Ecto neural progenitor cell (in vitro differentiated cells): ENCODE results near the gene ALKBH1.
"Not testable (repeated sequence)": the region's sequence is repeated elsewhere in the genome, so short reads cannot be mapped to it uniquely, and the experiment has no call there.

ENCODE experiments used
- DNase-seq: peaks from one replicate; pipeline ENCODE4 v3.0.0-alpha.2; 2018; ENCODE audit warnings: low spot score

Gene ALKBH1

DNA sequence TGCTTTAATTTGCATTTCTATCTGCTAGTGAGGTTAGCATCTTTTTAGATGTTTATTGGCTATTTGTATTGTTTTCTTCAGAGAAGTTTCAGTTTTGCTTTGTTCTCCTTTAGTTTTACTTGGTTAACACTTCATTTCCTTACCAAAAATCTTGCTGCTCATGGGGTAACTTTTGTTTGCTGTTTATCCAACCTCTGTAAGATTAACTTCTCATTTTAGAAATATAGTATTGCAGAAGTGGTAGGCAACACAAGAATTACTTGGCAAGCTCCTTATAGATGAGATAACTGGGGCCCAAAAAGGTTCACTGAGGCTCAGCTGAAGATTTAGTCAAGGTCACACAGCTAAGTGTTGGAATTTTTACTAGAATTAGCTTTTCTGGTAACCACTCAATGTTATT is 40.5 kb downstream of the ALKBH1 start:
- no peak for DNase-seq

DNA sequence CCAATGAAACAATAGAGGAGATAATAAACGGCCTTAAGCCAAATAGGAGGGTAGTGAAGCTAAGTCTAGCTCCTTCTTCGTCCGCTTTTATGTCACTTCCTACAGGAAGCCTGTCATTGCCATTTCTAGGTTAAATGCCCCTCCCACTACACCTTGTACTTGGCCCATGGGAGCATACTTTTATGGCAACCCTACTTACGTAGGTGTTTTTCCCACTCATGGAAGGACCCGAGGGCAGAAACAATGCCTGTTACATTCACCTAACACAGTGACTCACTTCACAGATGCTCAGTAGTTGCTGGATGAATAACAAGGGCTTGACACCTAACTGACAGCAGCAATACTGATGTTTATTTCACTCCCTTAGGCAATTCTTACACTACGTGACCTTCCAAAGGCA is 44.5 kb downstream of the ALKBH1 start:
- DNase-seq = no peak

DNA sequence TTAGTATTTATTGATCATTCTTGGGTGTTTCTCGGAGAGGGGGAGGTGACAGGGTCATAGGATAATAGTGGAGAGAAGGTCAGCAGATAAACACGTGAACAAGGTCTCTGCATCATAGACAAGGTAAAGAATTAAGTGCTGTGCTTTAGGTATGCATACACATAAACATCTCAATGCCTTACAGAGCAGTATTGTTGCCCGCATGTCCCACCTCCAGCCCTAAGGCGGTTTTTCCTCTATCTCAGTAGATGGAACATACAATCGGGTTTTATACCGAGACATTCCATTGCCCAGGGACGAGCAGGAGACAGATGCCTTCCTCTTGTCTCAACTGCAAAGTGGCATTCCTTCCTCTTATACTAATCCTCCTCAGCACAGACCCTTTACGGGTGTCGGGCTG is 46.3 kb downstream of the ALKBH1 start:
- DNase-seq = not testable (repeated sequence)

DNA sequence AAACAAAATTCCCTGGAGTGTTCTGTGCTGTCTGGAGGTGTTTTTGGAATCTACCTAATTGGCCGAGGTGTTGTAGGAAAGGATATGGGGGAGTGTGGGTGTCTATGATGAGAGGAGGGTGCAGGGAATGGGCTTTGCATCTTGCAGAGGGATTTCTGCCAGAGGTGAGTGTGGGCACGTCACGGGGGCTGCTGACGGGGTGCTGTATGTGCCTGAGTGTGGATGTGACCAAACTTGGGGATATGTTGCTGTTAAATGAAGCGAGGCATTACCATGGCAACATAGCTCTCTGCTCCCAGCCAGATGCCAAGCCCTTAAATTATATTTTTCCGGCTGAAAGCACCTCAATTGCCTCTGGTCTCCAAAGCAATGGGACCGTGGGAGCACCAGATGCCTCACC is 47.1 kb downstream of the ALKBH1 start:
- DNase-seq = no peak

DNA sequence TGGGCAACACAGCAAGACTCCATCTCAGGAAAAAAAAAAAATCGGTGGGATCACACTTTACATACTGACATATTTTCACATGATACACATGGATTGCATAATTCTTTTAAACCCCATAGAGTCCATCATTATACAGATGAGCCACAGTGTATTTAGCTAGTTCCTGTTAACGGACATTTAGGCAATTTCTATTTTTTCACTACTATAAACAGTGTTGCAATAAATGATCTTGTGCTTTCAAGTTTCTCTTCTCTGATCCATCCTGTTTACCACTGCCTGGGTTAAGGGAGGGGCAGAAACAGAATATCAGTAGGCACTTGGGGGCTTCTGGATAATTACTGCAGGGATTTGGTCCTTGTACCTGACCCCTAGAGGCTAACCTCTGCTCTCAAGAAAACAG is 48.0 kb downstream of the ALKBH1 start:
- DNase-seq = no peak

DNA sequence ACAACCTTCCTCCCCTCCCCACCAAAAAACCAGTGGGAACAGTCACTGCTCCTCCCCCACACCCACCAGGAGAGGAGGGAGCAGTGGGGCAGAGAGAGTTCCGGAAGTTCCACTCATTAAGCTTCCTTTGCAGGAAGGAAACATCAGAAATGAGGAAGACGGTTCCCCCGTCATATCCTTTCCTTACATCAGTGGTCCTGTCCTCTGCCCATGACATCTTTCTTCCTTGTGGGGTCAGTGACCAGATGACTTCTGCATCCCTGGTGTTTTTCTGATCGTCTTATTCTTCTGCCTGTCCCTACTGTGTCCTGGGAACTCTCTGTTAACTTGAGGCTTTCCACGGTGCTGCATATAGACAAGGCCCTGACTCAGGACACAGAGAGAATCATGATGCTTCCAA is 50.5 kb downstream of the ALKBH1 start:
- DNase-seq = no peak

DNA sequence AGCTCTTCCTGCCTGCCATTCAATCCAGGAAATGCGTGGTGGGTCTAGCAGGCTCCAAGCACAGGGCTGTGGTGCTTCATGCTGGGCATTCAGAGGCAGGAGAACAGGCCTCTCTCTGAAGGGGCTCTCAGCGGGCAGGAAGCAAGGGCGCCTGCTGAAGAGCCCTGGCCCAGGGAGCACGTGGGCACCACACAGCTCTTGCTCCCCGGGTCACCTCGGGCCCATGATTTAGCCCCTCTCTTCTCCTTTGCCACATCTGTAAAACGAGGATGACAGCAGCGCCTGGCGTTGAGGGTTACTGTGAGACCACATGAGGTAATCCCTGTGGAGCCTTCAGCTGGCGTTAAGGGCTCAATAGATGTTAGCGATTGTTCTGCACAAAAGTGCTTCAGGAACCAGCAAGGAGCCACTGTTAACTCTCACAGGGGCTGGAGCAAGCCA is 53.8 kb downstream of the ALKBH1 start:
- DNase-seq = no peak

DNA sequence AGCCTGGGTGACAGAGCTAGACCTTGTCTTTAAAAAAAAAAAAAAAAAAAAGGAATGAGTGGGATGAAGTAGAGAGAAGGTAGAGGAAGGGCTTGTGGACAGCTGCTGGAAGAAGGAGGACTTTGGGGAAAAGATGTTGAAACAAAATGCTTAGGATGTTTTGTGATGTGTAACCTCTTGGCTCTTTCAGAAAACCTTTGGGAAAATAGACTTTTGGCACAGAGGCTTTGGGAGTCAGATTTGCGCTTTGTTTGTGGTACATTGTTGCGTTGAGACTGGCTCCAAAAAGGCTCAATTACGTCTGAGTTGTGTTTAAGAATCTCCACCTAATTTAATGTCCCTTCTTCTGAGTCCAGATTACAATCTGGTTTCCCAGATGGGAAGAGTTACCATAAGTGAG is 58.5 kb downstream of the ALKBH1 start:
- no peak for DNase-seq

DNA sequence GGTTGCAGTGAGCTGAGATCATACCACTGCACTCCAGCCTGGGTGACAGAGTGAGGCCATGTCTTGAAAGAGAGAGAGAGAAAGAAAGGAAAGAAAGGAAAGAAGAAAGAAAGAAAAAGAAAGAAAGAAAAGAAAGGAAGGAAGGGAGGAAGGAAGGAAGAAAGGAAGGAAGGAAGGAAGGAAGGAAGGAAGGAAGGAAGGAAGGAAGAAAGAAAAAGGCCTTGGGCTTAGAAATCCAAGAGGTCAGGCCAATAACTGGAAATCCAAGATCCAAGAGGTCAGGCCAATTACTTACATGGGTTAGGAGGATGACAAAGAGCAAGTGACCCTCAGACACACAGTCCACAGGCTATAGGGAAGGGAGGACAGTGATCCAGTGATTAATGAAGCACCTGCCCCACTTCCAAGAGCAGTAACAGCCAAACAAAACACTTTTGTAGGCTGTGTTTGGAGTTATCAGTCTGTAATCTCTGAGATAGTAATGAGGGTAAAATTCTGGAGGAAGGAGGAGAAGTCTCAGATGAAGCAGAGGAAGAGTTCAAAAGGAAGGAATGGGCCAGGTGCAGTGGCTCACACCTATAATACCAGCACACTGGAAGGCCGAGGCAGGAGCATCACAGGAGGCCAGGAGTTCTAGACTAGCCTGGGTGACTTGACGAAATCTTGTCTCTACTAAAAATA is 59.2 kb downstream of the ALKBH1 start:
- DNase-seq = no peak

DNA sequence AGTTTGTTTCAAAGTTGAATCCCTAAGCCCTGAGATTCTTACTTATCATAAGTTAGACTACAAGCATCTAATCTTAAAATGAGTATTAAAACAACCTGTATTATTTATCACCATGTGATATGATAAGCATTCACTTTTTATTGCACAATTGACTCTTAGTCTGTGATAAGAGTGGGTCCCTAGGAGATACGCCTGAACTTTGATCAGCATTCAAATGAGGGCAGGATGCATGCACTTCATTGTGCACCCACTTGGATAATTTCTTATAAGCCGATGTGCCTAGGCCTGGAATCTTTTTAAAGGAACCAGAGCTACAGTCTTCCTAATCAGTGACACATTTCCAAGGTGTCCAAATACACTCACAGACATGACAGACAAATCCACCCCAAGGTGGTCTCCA is 60.0 kb downstream of the ALKBH1 start:
- no peak for DNase-seq

DNA sequence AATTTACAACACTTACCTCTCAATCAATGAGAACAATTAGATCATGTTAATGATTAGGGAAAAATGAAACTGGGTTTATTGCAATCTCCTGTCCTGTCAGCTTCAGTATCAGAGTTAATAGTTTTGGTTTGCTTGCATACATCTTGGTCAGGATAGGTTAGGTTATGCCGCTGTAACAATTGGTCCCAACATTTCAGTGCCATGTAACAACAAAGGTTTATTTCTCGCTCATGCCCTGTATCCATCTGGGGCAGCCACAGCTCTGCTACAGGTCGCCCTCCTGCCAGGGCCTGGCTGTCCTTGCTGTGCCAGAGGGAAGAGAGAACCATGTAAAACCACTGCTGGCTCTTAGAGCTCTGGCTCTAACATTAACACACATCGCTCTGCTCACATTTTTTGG is 60.9 kb downstream of the ALKBH1 start:
- no peak for DNase-seq

DNA sequence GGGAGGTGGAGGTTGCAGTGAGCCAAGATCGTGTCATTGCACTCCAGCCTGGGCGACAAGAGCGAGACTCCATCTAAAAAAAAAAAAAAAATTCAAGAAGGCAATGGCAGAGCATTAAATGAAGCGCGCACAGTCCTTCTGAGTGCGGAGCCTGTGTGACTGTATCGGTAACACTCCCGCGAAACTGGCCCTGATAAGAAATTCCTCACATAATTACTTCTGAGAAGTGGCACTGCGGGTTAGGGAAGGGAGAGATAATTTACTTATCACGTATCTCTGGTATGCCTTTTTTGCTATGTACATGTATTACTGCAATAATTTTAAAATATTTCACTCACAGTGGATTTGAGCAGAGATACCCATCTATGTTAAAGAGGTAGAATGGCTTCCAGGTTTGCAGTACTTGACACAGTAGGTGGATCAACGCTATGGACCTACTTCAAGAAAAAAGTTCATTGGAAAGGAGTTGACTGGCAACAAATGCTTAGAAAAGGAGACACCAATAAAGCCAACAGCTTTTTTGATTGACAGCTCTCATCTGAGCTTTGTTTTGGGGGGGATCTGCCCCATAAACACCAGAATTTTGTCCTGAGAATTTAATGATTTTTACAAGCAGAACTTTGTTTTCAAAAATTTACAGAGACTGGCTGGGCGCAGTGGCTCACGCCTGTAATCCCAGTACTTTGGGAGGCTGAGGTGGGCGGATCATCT is 62.1 kb downstream of the ALKBH1 start:
- DNase-seq = no peak

DNA sequence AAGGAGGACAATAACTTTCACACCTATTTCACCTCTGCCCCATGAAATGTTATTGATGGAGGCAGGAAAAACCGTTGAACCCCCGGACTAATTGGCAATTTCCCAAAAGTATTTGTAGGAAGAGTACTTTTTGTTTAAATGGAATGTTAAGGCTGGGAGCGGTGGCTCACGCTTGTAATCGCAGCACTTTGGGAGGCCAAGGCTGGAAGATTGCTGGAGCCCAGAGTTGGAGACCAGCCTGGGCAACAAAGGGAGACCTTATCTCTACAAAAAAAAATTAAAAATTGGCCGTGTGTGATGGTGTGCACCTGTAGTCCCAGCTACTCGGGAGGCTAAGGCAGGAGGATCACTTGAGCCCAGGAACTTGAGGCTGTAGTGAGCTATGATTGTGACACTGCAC is 65.4 kb downstream of the ALKBH1 start:
- no peak for DNase-seq

DNA sequence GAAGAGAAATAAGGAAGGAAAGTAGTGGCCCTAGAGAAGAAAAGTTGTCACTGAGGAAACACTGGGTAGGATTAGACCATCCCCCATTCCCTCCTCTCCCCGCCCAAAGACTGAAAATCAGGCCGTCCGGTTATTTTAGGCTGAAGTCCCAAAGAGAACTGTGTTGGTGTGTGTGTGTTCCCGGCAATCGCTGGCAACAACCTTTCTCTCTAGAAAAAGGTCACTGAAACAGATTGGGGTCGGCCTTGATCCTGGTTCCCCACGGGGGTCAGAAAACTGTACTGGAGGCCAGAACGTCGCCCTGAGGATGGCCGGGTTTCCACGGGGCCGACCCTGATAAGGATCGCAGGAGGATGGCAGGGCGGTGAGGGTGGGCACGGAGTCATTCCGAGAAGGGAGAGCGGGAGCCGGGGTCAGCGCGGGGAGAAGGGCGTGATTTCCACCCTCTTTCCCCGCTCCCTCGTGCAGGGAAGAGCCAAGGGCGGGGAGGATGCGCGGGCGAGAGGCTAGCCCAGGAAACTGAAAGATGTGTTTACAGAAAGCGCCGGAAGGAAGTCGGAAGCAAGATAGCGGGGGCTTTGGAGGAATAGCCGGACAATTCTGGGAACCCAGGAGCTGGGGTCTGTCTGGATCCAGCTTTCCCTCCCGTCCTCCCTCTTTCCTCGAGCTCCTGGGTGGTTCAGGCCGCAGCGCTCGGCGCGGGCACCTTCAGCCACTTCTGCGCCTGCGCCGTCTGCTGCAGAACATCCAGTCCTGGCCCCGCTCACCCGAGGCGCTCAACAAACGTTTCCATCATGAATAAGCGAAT is 66.1 kb downstream of the ALKBH1 start:
- no peak for DNase-seq

DNA sequence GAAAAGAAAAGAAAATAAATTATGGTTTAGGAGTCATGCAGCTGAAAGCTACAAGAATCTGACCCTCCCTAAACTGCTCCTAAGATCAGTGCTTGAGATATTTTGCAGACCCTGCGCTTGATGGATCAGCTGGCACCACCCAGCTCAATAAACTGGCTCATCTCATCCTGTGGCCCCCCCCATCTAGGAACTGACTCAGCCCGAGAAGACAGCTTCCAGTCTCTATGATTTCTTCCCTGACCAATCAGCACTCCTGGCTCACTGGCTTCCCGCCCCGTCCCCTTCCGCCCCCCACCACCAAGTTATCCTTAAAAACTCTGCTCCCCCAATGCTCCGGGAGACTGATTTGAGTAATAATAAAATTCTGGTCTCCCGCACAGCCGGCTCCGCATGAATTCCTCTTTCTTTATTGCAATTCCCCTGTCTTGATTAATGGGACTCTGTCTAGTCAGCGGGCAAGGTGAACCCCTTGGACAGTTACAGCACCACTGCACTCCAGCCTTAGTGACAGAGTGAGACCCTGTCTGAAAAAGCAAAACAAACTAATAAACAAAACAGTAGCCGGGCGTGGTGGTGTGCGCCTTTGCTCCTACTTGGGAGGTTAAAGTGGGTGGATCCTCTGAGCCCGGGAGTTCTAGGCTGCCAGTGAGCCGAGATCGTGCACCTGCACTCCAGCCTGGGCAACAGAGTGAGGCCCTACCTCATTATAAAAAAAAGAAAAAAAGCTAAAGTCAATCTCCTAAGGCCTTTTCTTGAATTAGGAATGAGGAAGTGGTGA is 66.9 kb downstream of the ALKBH1 start:
- DNase-seq = no peak

DNA sequence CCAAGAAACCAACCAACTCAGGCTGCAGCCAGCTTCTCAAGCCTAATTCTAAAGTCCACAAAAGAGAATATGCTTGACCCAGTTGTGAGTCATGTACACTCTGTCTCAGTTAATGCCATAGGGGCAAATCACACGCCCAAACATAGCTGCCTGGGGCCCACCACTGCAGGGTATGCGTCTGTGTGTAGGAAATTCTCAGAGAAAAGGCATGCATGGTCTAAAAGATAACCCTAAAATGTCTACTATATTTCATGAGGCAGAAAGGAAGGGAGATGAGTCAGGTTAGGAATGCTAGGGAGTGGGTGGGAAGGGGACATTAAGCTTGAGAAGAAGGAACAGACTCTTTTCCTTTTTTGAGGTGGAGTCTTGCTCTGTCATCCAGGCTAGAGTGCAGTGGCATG is 69.1 kb downstream of the ALKBH1 start:
- no peak for DNase-seq

DNA sequence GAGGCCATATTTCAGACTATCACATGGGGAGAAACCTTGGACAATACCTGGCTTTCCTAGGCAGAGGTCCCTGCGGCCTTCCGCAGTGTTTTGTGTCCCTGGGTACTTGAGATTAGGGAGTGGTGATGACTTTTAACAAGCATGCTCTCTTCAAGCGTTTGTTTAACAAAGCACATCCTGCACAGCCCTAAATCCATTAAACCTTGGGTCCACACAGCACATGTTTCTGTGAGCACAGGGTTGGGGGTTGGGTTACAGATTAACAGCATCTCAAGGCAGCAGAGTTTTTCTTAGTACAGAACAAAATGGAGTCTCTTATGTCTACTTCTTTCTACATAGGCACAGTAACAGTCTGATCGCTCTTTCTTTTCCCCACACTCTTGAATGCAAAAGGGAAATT is 72.0 kb downstream of the ALKBH1 start:
- not testable (repeated sequence) for DNase-seq

DNA sequence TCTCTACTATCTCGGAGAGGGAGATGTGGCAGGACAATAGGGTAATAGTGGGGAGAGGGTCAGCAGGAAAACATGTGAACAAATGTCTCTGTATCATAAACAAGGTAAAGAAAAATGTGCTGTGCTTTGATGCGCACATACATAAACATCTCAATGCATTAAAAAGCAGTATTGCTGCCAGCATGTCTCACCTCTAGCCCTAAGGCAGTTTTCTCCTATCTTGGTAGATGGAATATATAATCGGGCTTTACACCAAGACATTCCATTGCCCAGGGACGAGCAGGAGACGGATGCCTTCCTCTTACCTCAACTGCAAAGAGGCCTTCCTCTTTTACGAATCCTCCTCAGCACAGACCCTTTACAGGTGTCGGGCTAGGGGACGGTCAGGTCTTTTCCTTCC is 72.4 kb downstream of the ALKBH1 start:
- DNase-seq = not testable (repeated sequence)

DNA sequence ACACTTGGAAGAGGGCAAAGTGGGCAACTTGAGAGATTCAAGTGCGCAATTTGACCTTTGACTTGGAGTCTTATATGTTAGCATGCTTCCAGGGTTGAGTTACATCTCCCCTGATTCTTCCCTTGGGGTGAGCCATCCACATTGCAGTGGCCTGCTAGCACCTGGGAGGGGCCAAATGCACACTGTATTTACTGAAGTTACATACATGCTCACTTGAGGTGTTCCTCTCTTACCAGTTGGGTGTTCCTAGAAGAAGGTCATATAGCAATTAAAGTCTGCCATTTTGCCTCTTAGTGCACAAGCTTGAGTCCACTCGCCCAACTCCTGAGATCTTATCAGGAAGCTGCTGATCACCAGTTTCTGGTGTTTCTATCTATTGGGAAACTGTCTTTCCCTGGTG is 77.7 kb downstream of the ALKBH1 start:
- DNase-seq = no peak

DNA sequence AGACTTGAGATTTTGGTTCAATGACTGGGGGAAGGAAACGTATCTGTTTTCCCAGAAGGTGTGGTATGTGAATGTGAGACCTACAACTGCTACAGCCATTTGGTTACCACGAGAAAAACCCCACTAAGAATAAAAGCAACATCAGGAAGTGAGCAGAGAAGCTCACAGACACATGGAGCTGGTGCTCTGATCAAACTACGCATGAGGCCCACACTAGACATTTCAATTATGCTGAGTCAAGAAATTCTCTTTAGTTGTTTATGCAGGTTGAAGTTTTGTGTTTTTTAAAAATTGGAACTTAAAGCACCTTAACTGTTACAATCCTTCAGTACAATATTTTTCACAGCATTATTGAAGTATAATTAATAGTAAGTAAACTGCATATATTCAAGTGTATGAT is 82.5 kb downstream of the ALKBH1 start:
- no peak for DNase-seq

DNA sequence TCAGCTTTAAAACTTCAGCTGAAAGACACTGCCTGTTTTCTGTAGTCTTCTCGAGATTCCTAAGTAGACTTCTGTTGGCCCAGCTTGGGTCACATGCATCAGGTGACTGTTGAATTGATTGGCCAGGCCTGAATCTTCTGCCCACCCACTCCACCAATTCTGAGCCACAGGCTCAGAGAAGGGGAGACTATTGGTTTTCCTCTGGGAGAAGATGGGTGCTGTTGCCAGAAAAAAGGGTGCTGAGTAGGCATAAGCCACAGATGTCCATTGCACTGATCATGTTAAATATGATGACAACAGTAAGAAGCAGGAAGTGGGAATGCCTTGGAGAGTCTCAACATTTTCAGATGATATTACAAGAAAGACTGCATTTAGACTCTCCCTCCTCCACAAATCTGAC is 84.6 kb downstream of the ALKBH1 start:
- DNase-seq = no peak
